GM12878 (cell line): ENCODE data around the gene TRPC6. TPM values are rescaled to one million over a fixed set of nuclear protein-coding genes. Genes with fewer than 3 reads are reported as not detected.

Experiments
- ATAC-seq: fragments of 200-7000 bp; cut with Tn5 transposase; 3 replicates; pipeline ENCODE4 v1.9.1; 2020; ENCODE audit warnings: mild to moderate bottlenecking, moderate library complexity
- BruUV-seq: library from RNA; stranded (reverse); fragments of 400-500 nt; replicated peaks from 2 replicates; lab custom pipeline; 2021; lab: Mats Ljungman, UMichigan
- CTCF ChIA-PET: fragments of 300-600 bp; sonication (Branson Sonifier 250); formaldehyde crosslinking; extraction: SDS; loops from one replicate; lab custom pipeline; 2021; ENCODE audit warnings: inconsistent platforms; lab: Yijun Ruan, JAX
- POLR2A ChIA-PET: fragments of 350-600 bp; formaldehyde crosslinking; extraction: SDS; loops from one replicate; lab custom pipeline; 2021; ENCODE audit warnings: inconsistent platforms; lab: Charles Lee
- RAD21 ChIA-PET: fragments of 300-600 bp; sonication (Branson Sonifier 250); formaldehyde crosslinking; loops from one replicate; lab custom pipeline; 2023; ENCODE audit warnings: antibody characterized with exemption; ENCODE audit not compliant: unreplicated experiment; lab: Charles Lee
- SMC1A ChIA-PET: fragments of 300-600 bp; sonication (Branson Sonifier 250); formaldehyde crosslinking; loops from one replicate; lab custom pipeline; 2023; ENCODE audit not compliant: unreplicated experiment, uncharacterized antibody; lab: Charles Lee
- DNase-seq: peaks from one replicate; pipeline ENCODE4 v3.0.0-alpha.2; 2011; ENCODE audit warnings: low read depth, low spot score
- FAIRE-seq: peaks from 3 replicates; lab custom pipeline; 2011; peaks lifted over from hg19 to GRCh38; lab: Jason Lieb, UNC
- H2AFZ ChIP-seq: 2 replicates; pipeline ENCODE4 v1.6.0; 2011; ENCODE audit warnings: low read depth, low read length, control low read depth; ENCODE audit not compliant: control insufficient read depth
- H3K27ac ChIP-seq: 2 replicates; pipeline ENCODE4 v1.5.1; 2011; ENCODE audit warnings: control low read depth; ENCODE audit not compliant: control insufficient read depth, insufficient read depth
- H3K27me3 ChIP-seq, 2 experiments: replicated peaks in 1 of 2; 2 replicates each; pipeline versions ENCODE4 v1.6.0 to v1.6.1; 2011; ENCODE audit warnings: low read length in 1 of 2; ENCODE audit not compliant: control insufficient read depth in 2 of 2, insufficient read depth in 2 of 2
- H3K36me3 ChIP-seq, 2 experiments: 2 replicates each; pipeline ENCODE4 v1.5.1; 2011; ENCODE audit warnings: low read length in 1 of 2; ENCODE audit not compliant: control insufficient read depth in 2 of 2, insufficient read depth in 2 of 2
- H3K4me1 ChIP-seq: 2 replicates; pipeline ENCODE4 v1.6.1; 2011; ENCODE audit warnings: mild to moderate bottlenecking, low read length, moderate library complexity, mixed read lengths; ENCODE audit not compliant: control insufficient read depth, insufficient read depth
- H3K4me2 ChIP-seq: 2 replicates; pipeline ENCODE4 v1.6.0; 2011; ENCODE audit warnings: control low read depth; ENCODE audit not compliant: control insufficient read depth, insufficient read depth
- H3K4me3 ChIP-seq: fragments of 200-600 bp; sonication (generic); 2 replicates; pipeline ENCODE4 v1.5.1; 2016
- H3K79me2 ChIP-seq: 2 replicates; pipeline ENCODE4 v1.6.0; 2011; ENCODE audit warnings: low read length; ENCODE audit not compliant: control insufficient read depth, insufficient read depth
- H3K9ac ChIP-seq: 2 replicates; pipeline ENCODE4 v1.8.0; 2011; ENCODE audit warnings: low read length, control low read depth, mixed read lengths; ENCODE audit not compliant: control insufficient read depth, insufficient read depth
- H3K9me3 ChIP-seq: replicated peaks from 3 replicates; pipeline ENCODE4 v1.5.1; 2011; ENCODE audit warnings: mild to moderate bottlenecking, low read length; ENCODE audit not compliant: control insufficient read depth, insufficient read depth
- H4K20me1 ChIP-seq: 2 replicates; pipeline ENCODE4 v1.6.0; 2011; ENCODE audit not compliant: control insufficient read depth, insufficient read depth
- CEBPB ChIP-seq, 2 experiments: fragments of 150-350 bp in 1 of 2; IDR thresholded peaks; 2 replicates each; pipeline ENCODE4 v1.6.1; 2012 to 2014; ENCODE audit warnings: low read depth in 2 of 2, low read length in 2 of 2, borderline replicate concordance in 1 of 2, inconsistent platforms in 1 of 2
- E2F8 ChIP-seq: fragments of 450-650 bp; IDR thresholded peaks from 2 replicates; pipeline ENCODE4 v1.6.1; 2018; ENCODE audit warnings: mild to moderate bottlenecking, low read depth, moderate library complexity; ENCODE audit not compliant: partially characterized antibody
- ETV6 ChIP-seq, 2 experiments: fragments of 450-650 bp in 1 of 2; IDR thresholded peaks in 1 of 2; conservative IDR thresholded peaks in 1 of 2; 2 replicates each; pipeline ENCODE4 v1.6.1; 2014; ENCODE audit warnings: antibody characterized with exemption in 1 of 2, borderline replicate concordance in 1 of 2, low read depth in 1 of 2, mild to moderate bottlenecking in 1 of 2, moderate library complexity in 1 of 2
- HDAC6 ChIP-seq: fragments of 200-600 bp; sonication (generic); IDR thresholded peaks from one replicate; pipeline ENCODE4 v1.8.0; 2017; ENCODE audit warnings: antibody characterized with exemption; ENCODE audit not compliant: unreplicated experiment
- IRF5 ChIP-seq: fragments of 450-650 bp; IDR thresholded peaks from 2 replicates; pipeline ENCODE4 v1.6.1; 2017; ENCODE audit warnings: borderline replicate concordance
- POLR2A ChIP-seq: IDR thresholded peaks from 2 replicates; pipeline ENCODE4 v1.6.1; 2011; ENCODE audit warnings: low read depth, mild to moderate bottlenecking, low read length
- REST ChIP-seq: IDR thresholded peaks from 2 replicates; pipeline ENCODE4 v1.6.1; 2012; ENCODE audit warnings: mild to moderate bottlenecking, low read depth, low read length
- TAF1 ChIP-seq: IDR thresholded peaks from 2 replicates; pipeline ENCODE4 v1.6.1; 2011; ENCODE audit warnings: mild to moderate bottlenecking, low read depth, low read length, borderline replicate concordance
- TARDBP ChIP-seq: IDR thresholded peaks from 2 replicates; pipeline ENCODE4 v1.6.1; 2016; ENCODE audit warnings: borderline replicate concordance
- ZNF217 ChIP-seq: fragments of 450-650 bp; IDR thresholded peaks from 2 replicates; pipeline ENCODE4 v1.6.1; 2017; ENCODE audit warnings: antibody characterized with exemption, mild to moderate bottlenecking
- WGBS: methylation state at CpG from one replicate; pipeline ENCODE4 v1.1.6; 2016; ENCODE audit warnings: low lambda C conversion rate; ENCODE audit not compliant: insufficient replicate concordance, insufficient coverage; ENCODE audit errors: missing lambda C conversion rate; 5-methylcytosine and 5-hydroxymethylcytosine counted together
- in situ Hi-C: fragments of 300-500 bp; cut with MboI; formaldehyde crosslinking; loops from 9 replicates; pipeline ENCODE4 v1.14.3; 2018; ENCODE audit warnings: mixed read lengths
- intact Hi-C: fragments of 100-400 bp; cut with micrococcal nuclease; formaldehyde crosslinking; loops from one replicate; pipeline ENCODE4 v1.14.2; 2022; ENCODE audit not compliant: unreplicated experiment
- polyA plus RNA-seq, 11 experiments: library from polyadenylated mRNA; depleted of rRNA in 4 of 11; unstranded in 6 of 11; stranded (reverse) in 5 of 11; fragments of >200 nt; fragmentation: Nextera tagmentation in 4 of 11; fragmentation: Illumina TruSeq in 1 of 11; extraction: Ambion mirVana in 4 of 11; extraction: Trizol in 1 of 11; gene quantifications; 1 replicate in 1 of 11; 2 replicates in 10 of 11; pipeline versions ENCODE4 v1.2.1 to v1.2.3, GENCODE V29; 2011 to 2016; ENCODE audit warnings: inconsistent platforms in 2 of 11, missing spikeins in 2 of 11, low read depth in 1 of 11
- total RNA-seq, 4 experiments: library from RNA; depleted of rRNA in 3 of 4; stranded (reverse); fragments of >200 nt in 3 of 4; fragmentation: Illumina TruSeq in 1 of 4; extraction: Trizol in 1 of 4; gene quantifications; 2 replicates each; pipeline versions ENCODE4 v1.2.1 to v1.2.3, GENCODE V29; 2013 to 2021

TRPC6 gene
- total and polyA plus RNA-seq, 10 of the 15 experiments (the other 5 are each of a cell fraction or from before 2014, with no cell fraction given) = not detected

- TF ChIP-seq CEBPB (IDR thresholded peaks at IDR 0.05; ENCODE audit: borderline replicate concordance in 1 of 2, low read depth in 2 of 2, low read length in 2 of 2) = no peak
- no peak for TF ChIP-seq TAF1
Observed at GRCh38 chr11:101523193-101523592, 60.6 kb downstream of the TRPC6 start (continued).

GRCh38 chr11:101521821-101522220, 62.0 kb downstream of the TRPC6 start:
- WGBS = 38% methylated on average over 2 of the region's 2 CpGs
- H3K36me3 ChIP-seq = no peaks in the 10 kb centered on the region
- FAIRE-seq = no peak
- no peak for ATAC-seq
- H4K20me1 ChIP-seq = no peaks in the 10 kb centered on the region
- intact Hi-C loops (no loop called here), in situ Hi-C loops (no loop called here)
- no peaks in the 10 kb centered on the region for H3K79me2 ChIP-seq
- H3K4me2 ChIP-seq = no peak overlapping the region
- no peak overlapping the region for H3K4me3 ChIP-seq
- ChIA-PET RAD21 (no interaction called here), SMC1A (no interaction called here), CTCF (no interaction called here), POLR2A (no interaction called here)
- no peaks in the 10 kb centered on the region for H3K4me1 ChIP-seq
- H3K9me3 ChIP-seq = no peaks in the 10 kb centered on the region
- no peaks in the 10 kb centered on the region; a peak in 1 of 4 replicates for H3K27me3 ChIP-seq
- DNase-seq = no peak
- no TSS peak for BruUV-seq
- H3K9ac ChIP-seq = no peak overlapping the region
- no peak overlapping the region for H3K27ac ChIP-seq
- no peak overlapping the region for H2AFZ ChIP-seq
- TF ChIP-seq E2F8 (no peak), IRF5 (no peak), REST (no peak), POLR2A (no peak), TAF1 (no peak), TARDBP (no peak), ETV6 (conservative IDR thresholded peaks at IDR 0.05 in 1 of 2, IDR thresholded peaks at IDR 0.05 in 1 of 2; ENCODE audit: borderline replicate concordance in 1 of 2, low read depth in 1 of 2) (no peak), HDAC6 (no peak), ZNF217 (no peak)
